Anterior cingulate cortex (tissue), 58 donors: ENCODE measurements around the gene ZSCAN2.

Experiments used
- DNase-seq, 58 donors: peaks; one replicate each; lab custom pipeline; 2025; lab: John Stamatoyannopoulos, UW

ZSCAN2 gene

GRCh38 chr15:84597296-84597695 lies 3.5 kb upstream of the ZSCAN2 start:
- DNase-seq, result no peak

- peak in 2 of 58 donors; percentile 8 to 13 for DNase-seq
Observed at GRCh38 chr15:84598250-84598649, 2.6 kb upstream of the ZSCAN2 start.

GRCh38 chr15:84598993-84599392 lies 1.8 kb upstream of the ZSCAN2 start:
- peak in 24 of 58 donors; percentile 2 to 49 (median 13) for DNase-seq

GRCh38 chr15:84599906-84600305 lies 903 bp upstream of the ZSCAN2 start:
- no peak for DNase-seq

- DNase-seq, result peak in 42 of 58 donors; percentile 16 to 79 (median 56)
Observed at GRCh38 chr15:84600331-84600686, 500 bp upstream of the ZSCAN2 start.

- DNase-seq, result no peak
Observed at GRCh38 chr15:84601555-84601838, 688 bp downstream of the ZSCAN2 start.

GRCh38 chr15:84603630-84604379 lies 3.0 kb downstream of the ZSCAN2 start:
- no peak for DNase-seq

- peak in 6 of 58 donors; percentile 3 to 23 (median 8) for DNase-seq
Observed at GRCh38 chr15:84604826-84605553, 4.2 kb downstream of the ZSCAN2 start.

- no peak for DNase-seq
Observed at GRCh38 chr15:84605554-84605882, 4.7 kb downstream of the ZSCAN2 start.

GRCh38 chr15:84606653-84607120 lies 5.9 kb downstream of the ZSCAN2 start:
- no peak for DNase-seq

- no peak for DNase-seq
Observed at GRCh38 chr15:84608707-84609284, 8.0 kb downstream of the ZSCAN2 start.

GRCh38 chr15:84609818-84610525 lies 9.2 kb downstream of the ZSCAN2 start:
- DNase-seq, result no peak

GRCh38 chr15:84611631-84612030 lies 10.8 kb downstream of the ZSCAN2 start:
- no peak for DNase-seq

- no peak for DNase-seq
Observed at GRCh38 chr15:84616235-84616634, 15.4 kb downstream of the ZSCAN2 start.

- DNase-seq, result no peak
Observed at GRCh38 chr15:84620626-84621025, 19.8 kb downstream of the ZSCAN2 start.

GRCh38 chr15:84621358-84621979 lies 20.7 kb downstream of the ZSCAN2 start:
- DNase-seq, result no peak

- no peak for DNase-seq
Observed at GRCh38 chr15:84624359-84624758, 23.6 kb downstream of the ZSCAN2 start.

- DNase-seq, result no peak
Observed at GRCh38 chr15:84625123-84625522, 24.3 kb downstream of the ZSCAN2 start.

- no peak for DNase-seq
Observed at GRCh38 chr15:84629033-84629432, 28.2 kb downstream of the ZSCAN2 start.

GRCh38 chr15:84631706-84632272 lies 31.0 kb downstream of the ZSCAN2 start:
- DNase-seq, result no peak
